IMR-90 (cell line): Measurements from ENCODE around the gene DACH1. TPM values are rescaled to one million over a fixed set of nuclear protein-coding genes. Genes with fewer than 3 reads are reported as not detected.

ENCODE experiments used
- ATAC-seq: fragments of 200-7000 bp; cut with Tn5 transposase; 2 replicates; pipeline ENCODE4 v1.9.1; 2020; ENCODE audit warnings: low read depth, mild to moderate bottlenecking, moderate library complexity
- BruUV-seq: library from RNA; stranded (reverse); fragments of 400-500 nt; replicated peaks from 2 replicates; lab custom pipeline; 2021; lab: Mats Ljungman, UMichigan
- CTCF ChIA-PET: fragments of 300-600 bp; formaldehyde crosslinking; extraction: SDS; loops from one replicate; lab custom pipeline; 2021; ENCODE audit warnings: antibody characterized with exemption; lab: Yijun Ruan, JAX
- POLR2A ChIA-PET: fragments of 300-600 bp; sonication (Branson Sonifier 250); formaldehyde crosslinking; loops from one replicate; lab custom pipeline; 2022; ENCODE audit warnings: antibody characterized with exemption; ENCODE audit not compliant: unreplicated experiment; lab: Charles Lee
- DNase-seq: peaks from one replicate; pipeline ENCODE4 v3.0.0; 2013
- H2AFZ ChIP-seq: replicated peaks from 2 replicates; pipeline ENCODE3; 2013; ENCODE audit warnings: low read length, mild to moderate bottlenecking; ENCODE audit not compliant: poor library complexity
- H2AK5ac ChIP-seq: 2 replicates; pipeline ENCODE4 v1.6.1; 2013; ENCODE audit warnings: low read depth, low read length, inconsistent platforms
- H2AK9ac ChIP-seq: replicated peaks from 2 replicates; pipeline ENCODE3; 2013; ENCODE audit warnings: mild to moderate bottlenecking, low read depth, low read length, moderate library complexity; ENCODE audit not compliant: poor library complexity
- H2BK120ac ChIP-seq: 2 replicates; pipeline ENCODE4 v1.6.1; 2013; ENCODE audit warnings: low read depth, low read length, inconsistent platforms
- H2BK15ac ChIP-seq: 3 replicates; pipeline ENCODE4 v1.6.1; 2013; ENCODE audit warnings: low read depth, low read length, inconsistent platforms
- H2BK20ac ChIP-seq: 2 replicates; pipeline ENCODE4 v1.6.1; 2013; ENCODE audit warnings: low read depth, mild to moderate bottlenecking, inconsistent platforms, low read length, moderate library complexity
- H2BK5ac ChIP-seq: 2 replicates; pipeline ENCODE4 v1.6.1; 2013; ENCODE audit warnings: mild to moderate bottlenecking, low read depth, low read length, inconsistent platforms; ENCODE audit not compliant: poor library complexity, severe bottlenecking
- H3K14ac ChIP-seq: replicated peaks from 2 replicates; pipeline ENCODE4 v1.6.1; 2013; ENCODE audit warnings: low read depth, low read length, inconsistent platforms
- H3K18ac ChIP-seq: 2 replicates; pipeline ENCODE4 v1.6.1; 2013; ENCODE audit warnings: low read depth, low read length, control low read depth
- H3K23ac ChIP-seq: 2 replicates; pipeline ENCODE4 v1.6.1; 2013; ENCODE audit warnings: low read depth, low read length, inconsistent platforms
- H3K27ac ChIP-seq: 2 replicates; pipeline ENCODE4 v1.5.1; 2013; ENCODE audit warnings: mild to moderate bottlenecking, control low read depth, low read length; ENCODE audit not compliant: insufficient read depth
- H3K27me3 ChIP-seq: 2 replicates; pipeline ENCODE4 v1.6.1; 2013; ENCODE audit warnings: low read length; ENCODE audit not compliant: control insufficient read depth, insufficient read depth
- H3K36me3 ChIP-seq: 2 replicates; pipeline ENCODE4 v1.6.1; 2013; ENCODE audit warnings: low read length, mixed read lengths; ENCODE audit not compliant: control insufficient read depth, insufficient read depth
- H3K4ac ChIP-seq: 2 replicates; pipeline ENCODE4 v1.6.1; 2013; ENCODE audit warnings: low read depth, low read length, inconsistent platforms
- H3K4me1 ChIP-seq: 2 replicates; pipeline ENCODE4 v1.6.1; 2013; ENCODE audit warnings: low read length, mixed read lengths; ENCODE audit not compliant: control insufficient read depth, insufficient read depth
- H3K4me2 ChIP-seq: 2 replicates; pipeline ENCODE4 v1.6.1; 2013; ENCODE audit warnings: low read depth, mild to moderate bottlenecking, control low read depth, low read length, moderate library complexity
- H3K4me3 ChIP-seq: 2 replicates; pipeline ENCODE4 v1.5.1; 2013; ENCODE audit warnings: low read depth, mild to moderate bottlenecking, control low read depth, low read length, moderate library complexity; ENCODE audit not compliant: insufficient read depth
- H3K56ac ChIP-seq: 2 replicates; pipeline ENCODE4 v1.6.1; 2013; ENCODE audit warnings: low read length, inconsistent platforms; ENCODE audit not compliant: insufficient read depth; ENCODE audit errors: extremely low read depth
- H3K79me1 ChIP-seq, 2 experiments: 2 replicates each; pipeline ENCODE4 v1.6.1; 2013; ENCODE audit warnings: low read length in 2 of 2, inconsistent platforms in 1 of 2, low read depth in 1 of 2
- H3K9ac ChIP-seq: 2 replicates; pipeline ENCODE4 v1.6.1; 2013; ENCODE audit warnings: low read depth, low read length, control low read depth
- H3K9me1 ChIP-seq: 2 replicates; pipeline ENCODE4 v1.6.1; 2013; ENCODE audit warnings: low read length, inconsistent platforms; ENCODE audit not compliant: insufficient read depth
- H3K9me3 ChIP-seq: 2 replicates; pipeline ENCODE4 v1.6.1; 2013; ENCODE audit warnings: low read length; ENCODE audit not compliant: control insufficient read depth, insufficient read depth
- H4K20me1 ChIP-seq: 2 replicates; pipeline ENCODE4 v1.6.1; 2013; ENCODE audit warnings: low read length, inconsistent platforms; ENCODE audit not compliant: insufficient read depth
- H4K5ac ChIP-seq: 2 replicates; pipeline ENCODE4 v1.6.1; 2013; ENCODE audit warnings: mild to moderate bottlenecking, low read depth, low read length, control low read depth
- H4K8ac ChIP-seq, 2 experiments: 2 replicates each; pipeline ENCODE4 v1.6.1; 2013; ENCODE audit warnings: low read depth in 2 of 2, low read length in 2 of 2, control low read depth in 1 of 2, inconsistent platforms in 1 of 2
- H4K91ac ChIP-seq: 2 replicates; pipeline ENCODE4 v1.6.1; 2013; ENCODE audit warnings: low read depth, low read length, inconsistent platforms; ENCODE audit not compliant: insufficient read depth
- CEBPB ChIP-seq: IDR thresholded peaks from 2 replicates; pipeline ENCODE4 v1.6.1; 2012; ENCODE audit warnings: low read depth, low read length, improper control_type of control experiment
- CHD1 ChIP-seq: IDR thresholded peaks from 2 replicates; pipeline ENCODE4 v1.6.1; 2012; ENCODE audit warnings: low read depth, low read length, improper control_type of control experiment
- CTCF ChIP-seq: conservative IDR thresholded peaks from 2 replicates; pipeline ENCODE4 v1.5.1; 2012; ENCODE audit warnings: mild to moderate bottlenecking, low read depth, low read length, improper control_type of control experiment
- ELK1 ChIP-seq: fragments of 150-350 bp; IDR thresholded peaks from 2 replicates; pipeline ENCODE4 v1.6.1; 2016; ENCODE audit warnings: low read depth, mild to moderate bottlenecking, low read length, moderate library complexity, borderline replicate concordance
- MAFK ChIP-seq: IDR thresholded peaks from 2 replicates; pipeline ENCODE4 v1.6.1; 2012; ENCODE audit warnings: low read depth, low read length, improper control_type of control experiment
- MAZ ChIP-seq: IDR thresholded peaks from 2 replicates; pipeline ENCODE4 v1.6.1; 2012; ENCODE audit warnings: low read depth, mild to moderate bottlenecking, low read length, improper control_type of control experiment, moderate library complexity, borderline replicate concordance
- MXI1 ChIP-seq: IDR thresholded peaks from 2 replicates; pipeline ENCODE4 v1.6.1; 2012; ENCODE audit warnings: low read depth, mild to moderate bottlenecking, low read length, moderate library complexity, borderline replicate concordance
- NFE2L2 ChIP-seq: fragments of 150-350 bp; IDR thresholded peaks from 2 replicates; pipeline ENCODE4 v1.6.1; 2016; ENCODE audit warnings: low read depth, mild to moderate bottlenecking, low read length
- RFX5 ChIP-seq: IDR thresholded peaks from 2 replicates; pipeline ENCODE4 v1.8.0; 2012; ENCODE audit warnings: low read depth, mild to moderate bottlenecking, low read length, moderate library complexity
- USF2 ChIP-seq: fragments of 150-350 bp; IDR thresholded peaks from 2 replicates; pipeline ENCODE4 v1.6.1; 2017; ENCODE audit warnings: mild to moderate bottlenecking, antibody characterized with exemption, low read length, low read depth
- WGBS, 2 experiments: methylation state at CpG; one replicate each; pipeline versions ENCODE4 v1.1.5 to v1.1.7; 2013; ENCODE audit warnings: missing lambda C conversion rate in 2 of 2; ENCODE audit not compliant: insufficient read length in 1 of 2; ENCODE audit errors: extremely low coverage in 2 of 2; 5-methylcytosine and 5-hydroxymethylcytosine counted together
- dilution Hi-C: fragments of 300-500 bp; cut with HindIII; formaldehyde crosslinking; loops from one replicate; pipeline ENCODE4 v1.14.3; 2018; ENCODE audit warnings: low sequenced_read_pairs; ENCODE audit not compliant: unreplicated experiment
- in situ Hi-C: fragments of 300-500 bp; cut with MboI; formaldehyde crosslinking; loops from 3 replicates; pipeline ENCODE4 v1.14.3; 2019; ENCODE audit warnings: low sequenced_read_pairs, inconsistent platforms, mixed read lengths
- intact Hi-C: fragments of 100-400 bp; cut with micrococcal nuclease; formaldehyde crosslinking; loops from 2 replicates; pipeline ENCODE4 v1.10.0; 2022
- polyA plus RNA-seq, 3 experiments: library from polyadenylated mRNA; depleted of rRNA; stranded (reverse); fragments of >200 nt; gene quantifications; 2 replicates each; pipeline ENCODE4 v1.2.3, GENCODE V29; 2012; ENCODE audit warnings: low replicate concordance in 1 of 3
- total RNA-seq: library from RNA; depleted of rRNA; stranded (reverse); fragments of >200 nt; gene quantifications from 2 replicates; pipeline ENCODE4 v1.2.3, GENCODE V29; 2012

The DACH1 gene
- total and polyA plus RNA-seq, 2 of the 4 experiments (the other 2 are of a cell fraction): not detected

DNA sequence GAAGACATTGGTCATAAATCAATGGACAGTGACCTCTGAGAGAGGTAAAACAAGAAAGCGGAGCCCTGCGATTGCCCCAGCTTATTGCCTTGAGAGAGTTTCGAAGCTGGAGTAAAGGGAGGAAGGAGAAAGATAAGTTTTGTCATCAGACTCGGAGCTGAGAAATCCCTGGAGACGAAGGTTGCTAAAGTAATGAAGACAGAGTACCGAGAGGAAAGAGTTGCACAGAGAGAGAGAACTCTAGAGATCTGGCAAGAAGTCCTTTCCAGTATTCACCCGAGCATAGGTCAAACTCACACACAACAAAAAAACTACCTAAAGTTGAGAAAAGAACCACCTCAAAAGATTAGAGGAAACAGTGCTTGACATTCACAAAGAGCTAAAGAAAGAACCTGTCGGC, 472.0 kb downstream of the DACH1 start:
- Histone ChIP-seq H4K20me1 (no peaks in the 10 kb centered on the region), H3K56ac (no peak overlapping the region), H3K4ac (no peak overlapping the region), H2AK9ac (no peak overlapping the region), H3K36me3 (no peaks in the 10 kb centered on the region), H3K9me1 (no peaks in the 10 kb centered on the region), H2AK5ac (no peak overlapping the region), H3K14ac (no peak overlapping the region), H2BK15ac (no peak overlapping the region), H2BK20ac (no peak overlapping the region), H4K91ac (no peak overlapping the region), H3K9ac (no peak overlapping the region), H3K23ac (no peak overlapping the region), H3K27ac (no peak overlapping the region), H3K18ac (no peak overlapping the region), H3K4me3 (no peak overlapping the region), H4K5ac (no peak overlapping the region), H3K4me1 (no peaks in the 10 kb centered on the region), H3K4me2 (no peak overlapping the region), H3K79me1 (no peaks in the 10 kb centered on the region), H2AFZ (no peak overlapping the region), H4K8ac (no peak overlapping the region), H2BK5ac (no peak overlapping the region), H2BK120ac (no peak overlapping the region), H3K9me3 (no peaks in the 10 kb centered on the region), H3K27me3 (no peaks in the 10 kb centered on the region)
- TF ChIP-seq CHD1: no peak
- no peak for TF ChIP-seq CTCF
- no peak for TF ChIP-seq CEBPB
- TF ChIP-seq NFE2L2: no peak
- TF ChIP-seq RFX5: no peak
- no peak for TF ChIP-seq USF2
- TF ChIP-seq MAFK: no peak
- TF ChIP-seq ELK1: no peak
- no peak for TF ChIP-seq MAZ
- no peak for TF ChIP-seq MXI1
- intact Hi-C loops: no loop called here
- ATAC-seq: no peak
- DNase-seq: no peak
- dilution Hi-C loops: no loop called here
- 100% methylated on average over 2 of the region's 8 CpGs; no CpG with 5 or more reads in 1 of the 2 experiments for WGBS, 2 experiments
- in situ Hi-C loops: loop anchor here (25.0 kb wide), 1 partner anchor 108 kb away; no protein-coding TSS in a partner anchor
- POLR2A ChIA-PET: no interaction called here
- no TSS peak for BruUV-seq
- CTCF ChIA-PET: no interaction called here
